CD14-positive monocyte (primary cell): ENCODE results near the gene CACNB2. TPM values are rescaled to one million over a fixed set of nuclear protein-coding genes. Genes with fewer than 3 reads are reported as not detected.

Experiments used
- DNase-seq, 3 donors: peaks; one replicate each; pipeline ENCODE4 v3.0.0-alpha.2; 2011 to 2022
- H2AFZ ChIP-seq: 2 replicates; pipeline ENCODE4 v1.6.0; 2012; ENCODE audit warnings: mild to moderate bottlenecking, low read depth, low read length, inconsistent platforms; ENCODE audit not compliant: insufficient read depth, poor library complexity, severe bottlenecking
- H3K27ac ChIP-seq, 2 donors: 1 replicate in 1 of 2; 2 replicates in 1 of 2; pipeline ENCODE4 v1.5.1; 2012 to 2013; ENCODE audit warnings: low read length in 2 of 2, control low read depth in 1 of 2, inconsistent platforms in 1 of 2, low read depth in 1 of 2, mild to moderate bottlenecking in 1 of 2
- H3K27me3 ChIP-seq, 2 donors: one replicate each; pipeline versions ENCODE4 v1.6.0 to v1.6.1; 2011 to 2013; ENCODE audit warnings: low read length in 2 of 2; ENCODE audit not compliant: control insufficient read depth in 2 of 2, insufficient read depth in 2 of 2
- H3K36me3 ChIP-seq, 2 donors: replicated peaks in 1 of 2; 1 replicate in 1 of 2; 2 replicates in 1 of 2; pipeline versions ENCODE4 v1.5.1 to v1.6.1; 2012 to 2013; ENCODE audit warnings: low read length in 2 of 2, control low read depth in 1 of 2, inconsistent platforms in 1 of 2, mild to moderate bottlenecking in 1 of 2; ENCODE audit not compliant: insufficient read depth in 2 of 2, control insufficient read depth in 1 of 2
- H3K4me1 ChIP-seq, 2 donors: 1 replicate in 1 of 2; 2 replicates in 1 of 2; pipeline versions ENCODE4 v1.5.1 to v1.6.1; 2012 to 2013; ENCODE audit warnings: low read length in 2 of 2, control low read depth in 1 of 2, inconsistent platforms in 1 of 2, mild to moderate bottlenecking in 1 of 2, moderate library complexity in 1 of 2; ENCODE audit not compliant: insufficient read depth in 2 of 2, control insufficient read depth in 1 of 2
- H3K4me2 ChIP-seq: replicated peaks from 2 replicates; pipeline ENCODE3; 2012; ENCODE audit warnings: low read length, moderate library complexity, mild to moderate bottlenecking; ENCODE audit not compliant: poor library complexity, severe bottlenecking; ENCODE audit errors: extremely low read depth
- H3K4me3 ChIP-seq, 3 experiments: fragments of 200-600 bp in 1 of 3; sonication (generic) in 1 of 3; replicated peaks in 1 of 3; 1 replicate in 2 of 3; 2 replicates in 1 of 3; pipeline ENCODE4 v1.5.1; 2011 to 2013; ENCODE audit warnings: low read length in 3 of 3, mild to moderate bottlenecking in 3 of 3, control low read depth in 2 of 3, low read depth in 2 of 3, inconsistent platforms in 1 of 3, moderate library complexity in 1 of 3
- H3K79me2 ChIP-seq: 2 replicates; pipeline ENCODE4 v1.6.0; 2012; ENCODE audit warnings: mild to moderate bottlenecking, control low read depth, inconsistent platforms, low read length, moderate library complexity; ENCODE audit not compliant: insufficient read depth
- H3K9ac ChIP-seq: 2 replicates; pipeline ENCODE4 v1.6.0; 2017; ENCODE audit warnings: low read length, mild to moderate bottlenecking; ENCODE audit not compliant: insufficient read depth, poor library complexity, severe bottlenecking
- H3K9me3 ChIP-seq, 2 donors: replicated peaks in 1 of 2; 1 replicate in 1 of 2; 2 replicates in 1 of 2; pipeline versions ENCODE4 v1.5.1 to v1.6.1; 2012 to 2013; ENCODE audit warnings: low read length in 2 of 2, control low read depth in 1 of 2; ENCODE audit not compliant: control insufficient read depth in 1 of 2, insufficient read depth in 1 of 2
- H4K20me1 ChIP-seq: 2 replicates; pipeline ENCODE4 v1.6.0; 2012; ENCODE audit warnings: mild to moderate bottlenecking, low read length, control low read depth, moderate library complexity; ENCODE audit not compliant: insufficient read depth
- H3K27ac Mint-ChIP-seq, 7 donors: one replicate each; pipeline ENCODE4 v1.8.0; 2020; ENCODE audit warnings: mild to moderate bottlenecking in 7 of 7, mixed read lengths in 7 of 7, moderate library complexity in 6 of 7, inconsistent platforms in 2 of 7
- H3K27me3 Mint-ChIP-seq, 3 donors: one replicate each; pipeline ENCODE4 v1.8.0; 2021 to 2022; ENCODE audit warnings: low read depth in 3 of 3, mild to moderate bottlenecking in 3 of 3, mixed read lengths in 3 of 3, moderate library complexity in 3 of 3, inconsistent platforms in 1 of 3
- H3K36me3 Mint-ChIP-seq, 2 donors: one replicate each; pipeline ENCODE4 v1.8.0; 2020; ENCODE audit warnings: mixed read lengths in 2 of 2, inconsistent platforms in 1 of 2, mild to moderate bottlenecking in 1 of 2
- H3K4me1 Mint-ChIP-seq: one replicate; pipeline ENCODE4 v1.8.0; 2020; ENCODE audit warnings: mild to moderate bottlenecking, mixed read lengths
- H3K4me3 Mint-ChIP-seq, 2 donors: one replicate each; pipeline ENCODE4 v1.8.0; 2020; ENCODE audit warnings: mild to moderate bottlenecking in 2 of 2, mixed read lengths in 2 of 2, moderate library complexity in 1 of 2
- H3K9me3 Mint-ChIP-seq, 7 donors: one replicate each; pipeline ENCODE4 v1.8.0; 2020 to 2022; ENCODE audit warnings: mixed read lengths in 7 of 7, mild to moderate bottlenecking in 6 of 7, moderate library complexity in 6 of 7, inconsistent platforms in 2 of 7
- CTCF ChIP-seq: fragments of 200-600 bp; IDR thresholded peaks from one replicate; pipeline ENCODE4 v1.8.0; 2022; ENCODE audit warnings: antibody characterized with exemption, mild to moderate bottlenecking
- WGBS: methylation state at CpG from one replicate; pipeline ENCODE4 v1.1.5; 2013; ENCODE audit warnings: missing lambda C conversion rate; ENCODE audit not compliant: insufficient coverage; 5-methylcytosine and 5-hydroxymethylcytosine counted together
- intact Hi-C, 2 donors: fragments of 100-400 bp; cut with micrococcal nuclease; formaldehyde crosslinking; loops; one replicate each; pipeline versions ENCODE4 v1.15.0 to v1.15.1; 2023
- polyA plus RNA-seq, 3 donors: library from polyadenylated mRNA; depleted of rRNA in 1 of 3; unstranded in 2 of 3; stranded (reverse) in 1 of 3; fragments of 300-500 nt in 2 of 3; fragments of >200 nt in 1 of 3; fragmentation: Illumina TruSeq in 2 of 3; gene quantifications; 1 replicate in 2 of 3; 2 replicates in 1 of 3; pipeline ENCODE4 v1.2.3, GENCODE V29; 2012 to 2021

CACNB2 gene
- polyA plus RNA-seq, 3 donors = 0.05 TPM; not detected in 2

GRCh38 chr10:18528292-18528691 lies 388.1 kb downstream of the CACNB2 start:
- Histone ChIP-seq H2AFZ (no peak overlapping the region), H3K79me2 (no peaks in the 10 kb centered on the region)
- H3K36me3 Mint-ChIP-seq = peaks cover 3 to 9% of the 10 kb centered on the region in 2 donors

GRCh38 chr10:18532881-18533535 lies 392.8 kb downstream of the CACNB2 start:
- Histone ChIP-seq H3K27ac (no peak overlapping the region), H3K4me3 (no peak overlapping the region), H3K79me2 (no peaks in the 10 kb centered on the region), H3K9ac (no peak overlapping the region), H3K9me3 (no peaks in the 10 kb centered on the region), H3K4me2 (no peak overlapping the region), H4K20me1 (no peaks in the 10 kb centered on the region), H2AFZ (no peak overlapping the region), H3K4me1 (no peaks in the 10 kb centered on the region), H3K27me3 (no peaks in the 10 kb centered on the region), H3K36me3 (no peaks in the 10 kb centered on the region)
- H3K4me1 Mint-ChIP-seq = no peaks in the 10 kb centered on the region
- no peak for DNase-seq
- H3K9me3 Mint-ChIP-seq = peaks cover 0 to 5% (median 3%) of the 10 kb centered on the region in 7 donors
- intact Hi-C loops = no loop called here
- H3K4me3 Mint-ChIP-seq = no peak overlapping the region
- H3K27ac Mint-ChIP-seq = no peak overlapping the region
- peaks cover 7 to 9% of the 10 kb centered on the region in 2 donors for H3K36me3 Mint-ChIP-seq
- no CpG with 5 or more reads among the region's 7 CpGs for WGBS
- H3K27me3 Mint-ChIP-seq = peaks cover 0 to 1% (median 0%) of the 10 kb centered on the region in 3 donors
- no peak for TF ChIP-seq CTCF

More at GRCh38 chr10:18528292-18528691, 388.1 kb downstream of the CACNB2 start:
- no peaks in the 10 kb centered on the region for H3K36me3 ChIP-seq
- no peak for TF ChIP-seq CTCF
- DNase-seq = no peak
- Mint-ChIP-seq H3K9me3 (peaks cover 0 to 5% (median 3%) of the 10 kb centered on the region in 7 donors), H3K27ac (no peak overlapping the region), H3K27me3 (no peaks in the 10 kb centered on the region), H3K4me3 (no peak overlapping the region), H3K4me1 (no peaks in the 10 kb centered on the region)
- H3K27ac ChIP-seq = no peak overlapping the region
- no peaks in the 10 kb centered on the region for H3K27me3 ChIP-seq
- no peak overlapping the region for H3K4me3 ChIP-seq
- no peaks in the 10 kb centered on the region for H3K4me1 ChIP-seq
- no CpG with 5 or more reads among the region's 3 CpGs for WGBS
- intact Hi-C loops = no loop called here
- no peak overlapping the region for H3K9ac ChIP-seq
- no peak overlapping the region for H3K4me2 ChIP-seq
- no peaks in the 10 kb centered on the region for H3K9me3 ChIP-seq
- no peaks in the 10 kb centered on the region for H4K20me1 ChIP-seq
